Epidermal melanocyte (primary cell): ENCODE results near the gene R3HDM2.

Experiments
- DNase-seq: peaks from one replicate; pipeline ENCODE4 v3.0.0; 2011; ENCODE audit warnings: low spot score; ENCODE audit not compliant: insufficient read length

R3HDM2 gene

DNA sequence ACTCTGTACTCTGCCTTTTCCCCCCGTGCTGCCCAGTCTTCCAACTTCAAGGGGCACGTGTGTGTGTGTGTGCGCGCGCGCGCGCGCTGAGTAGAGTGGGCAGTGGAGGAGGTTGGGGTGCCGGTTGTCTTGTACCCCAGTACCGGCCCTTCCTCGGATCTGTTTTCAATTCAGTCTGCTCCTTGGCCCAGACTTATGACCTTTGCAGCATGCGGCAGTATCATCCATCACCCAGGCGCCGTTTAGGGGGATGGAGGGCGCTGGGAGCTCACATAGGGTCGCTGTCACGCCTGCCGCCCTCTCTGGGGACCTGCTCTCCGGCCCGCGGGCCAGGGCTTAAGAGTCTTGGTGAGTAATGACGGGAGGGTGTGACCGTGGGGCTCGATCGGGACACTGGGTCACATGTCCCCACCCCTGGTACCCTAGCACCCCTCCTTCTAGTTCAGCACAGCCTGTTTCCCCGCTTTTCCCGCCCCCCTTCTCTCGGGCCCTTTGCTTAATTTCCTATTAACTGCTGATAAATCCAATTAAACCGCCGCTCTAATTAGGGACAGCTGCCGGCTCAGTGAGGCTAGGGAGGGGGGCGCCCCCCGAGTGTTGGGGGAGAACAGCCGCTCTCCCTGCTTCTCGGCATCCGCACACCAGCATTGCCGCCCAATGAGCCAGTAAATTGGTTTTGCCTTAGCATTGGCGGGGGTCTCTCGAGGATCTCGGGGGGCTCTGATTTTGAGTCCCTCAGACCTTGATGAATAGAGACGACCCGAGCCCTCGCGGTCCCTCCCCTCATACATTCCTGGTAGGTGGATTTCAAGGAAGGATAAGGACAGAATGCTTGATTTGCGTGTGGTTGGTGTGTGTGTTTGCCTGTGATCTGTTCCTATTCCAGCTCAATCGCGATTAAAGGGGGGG lies 189.2 kb downstream of the R3HDM2 start:
- DNase-seq = no peak

GRCh38 chr12:57240926-57241401 lies 189.9 kb downstream of the R3HDM2 start:
- DNase-seq = no peak

DNA sequence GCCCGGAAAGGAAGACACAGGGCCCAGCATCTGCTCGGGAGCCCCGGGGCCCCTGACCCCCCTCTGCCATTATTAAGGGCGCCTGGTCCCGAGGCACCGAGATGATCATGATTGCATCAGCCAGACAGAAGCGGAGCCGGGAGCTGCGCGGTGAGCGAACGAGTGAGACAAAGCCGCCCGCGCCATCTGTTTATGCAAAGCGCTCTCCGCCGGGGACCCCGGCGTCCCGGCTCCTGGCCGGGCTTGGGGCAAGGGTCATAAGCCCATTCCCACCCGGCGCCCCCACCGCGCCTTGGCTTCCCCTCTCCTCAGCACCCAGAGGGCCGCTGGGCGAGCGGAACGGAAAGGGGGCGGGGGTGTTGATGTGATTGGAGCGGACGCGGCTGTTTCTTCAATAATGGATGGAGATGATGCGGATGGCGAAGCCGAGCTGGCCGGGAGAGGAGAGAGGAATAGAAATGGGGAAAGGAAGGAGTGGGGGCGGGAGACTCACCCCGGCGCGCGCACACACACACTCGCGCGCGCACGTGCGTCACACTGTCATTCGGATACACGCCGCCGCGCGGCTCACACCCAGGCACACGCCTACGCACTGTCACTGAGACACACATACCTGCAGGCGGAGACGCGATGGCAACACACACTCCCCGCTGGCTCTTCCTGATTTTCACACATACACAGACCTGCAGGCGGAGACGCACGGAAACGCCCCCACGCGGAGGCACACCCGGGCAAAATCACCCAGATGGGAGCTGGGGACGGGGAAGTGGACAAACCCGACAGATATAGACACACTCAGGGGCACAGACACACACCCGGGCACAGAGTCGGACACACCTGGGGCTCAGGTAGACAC lies 190.5 kb downstream of the R3HDM2 start:
- no peak for DNase-seq

GRCh38 chr12:57239587-57240065 lies 191.2 kb downstream of the R3HDM2 start:
- DNase-seq = no peak

GRCh38 chr12:57238854-57239554 lies 191.8 kb downstream of the R3HDM2 start:
- peak; percentile 94 for DNase-seq

GRCh38 chr12:57237932-57238853 lies 192.7 kb downstream of the R3HDM2 start:
- DNase-seq = no peak

DNA sequence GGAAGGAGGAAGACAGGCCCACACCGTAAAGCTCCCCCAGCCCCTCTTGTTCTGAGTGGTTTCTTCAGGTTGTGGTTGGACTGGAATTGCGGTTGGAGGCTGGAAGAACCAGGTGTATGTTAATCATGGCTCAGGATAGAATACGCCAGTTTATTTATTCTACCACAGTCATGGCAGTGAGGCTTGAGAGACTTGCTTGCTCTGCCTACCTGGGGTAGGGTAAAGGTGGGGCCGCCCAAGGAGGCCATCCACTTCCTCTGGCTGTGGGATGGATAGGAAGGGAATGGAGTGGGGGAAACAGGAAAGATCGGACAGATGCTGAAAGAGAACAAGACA lies 193.3 kb downstream of the R3HDM2 start:
- no peak for DNase-seq

- no peak for DNase-seq
These were observed 193.8 kb downstream of the R3HDM2 start for GRCh38 chr12:57236925-57237595.

DNA sequence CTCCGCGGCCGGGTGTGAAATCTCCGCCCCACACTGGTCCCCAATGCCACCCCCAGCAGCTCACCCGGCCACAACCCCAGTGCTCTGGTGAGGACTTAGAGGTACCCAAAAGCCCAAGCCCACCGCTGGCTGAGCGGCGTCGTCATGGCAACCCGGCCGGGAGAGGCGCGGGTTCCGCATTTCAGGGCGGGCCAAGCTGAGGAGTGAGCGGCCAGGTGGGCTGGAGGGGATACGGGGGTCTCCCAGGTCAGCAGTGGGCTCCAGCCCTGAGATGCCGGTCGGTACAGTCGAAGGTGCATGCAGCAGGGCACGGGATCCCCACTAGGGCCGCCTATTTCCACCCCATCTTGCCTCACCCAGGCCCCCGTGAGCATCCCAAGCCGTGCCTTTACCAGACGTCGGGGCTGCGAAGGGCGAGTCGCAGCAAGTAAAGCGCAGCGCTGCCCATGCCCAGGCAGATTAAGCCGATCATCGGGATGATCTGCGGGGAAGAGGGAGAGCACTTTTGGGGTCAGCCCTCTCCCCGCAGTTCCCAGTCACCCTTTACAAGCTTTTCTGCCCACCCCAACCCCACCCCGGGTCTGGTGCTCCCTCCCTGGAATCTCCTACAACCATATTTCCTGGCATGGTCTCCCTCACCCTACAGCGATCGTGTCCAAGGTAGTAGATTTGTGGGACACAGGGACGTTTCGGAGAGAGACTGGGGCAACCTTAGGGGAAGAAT lies 194.5 kb downstream of the R3HDM2 start:
- no peak for DNase-seq

DNA sequence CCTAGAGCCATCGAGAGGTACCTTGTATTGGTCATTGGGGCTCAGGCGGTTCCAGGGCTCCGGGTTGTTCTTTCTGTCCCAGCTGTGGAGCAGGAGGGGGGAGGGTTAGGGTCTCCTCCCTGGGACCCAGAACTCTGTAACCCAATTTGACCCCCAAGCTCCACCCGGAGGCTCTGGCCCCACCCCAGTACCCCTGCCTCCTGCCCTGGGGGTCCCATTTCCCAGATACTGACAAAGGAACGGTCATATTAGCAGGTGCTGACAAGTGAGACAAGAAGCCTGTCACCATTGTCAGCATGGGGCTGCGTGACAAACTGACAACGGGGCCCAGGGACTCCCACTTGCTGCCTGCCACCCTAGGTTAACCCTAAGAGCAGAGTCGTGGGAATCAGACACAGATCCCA lies 195.1 kb downstream of the R3HDM2 start:
- DNase-seq = no peak

GRCh38 chr12:57235017-57235727 lies 195.7 kb downstream of the R3HDM2 start:
- DNase-seq = no peak

- DNase-seq = no peak
These were observed 196.2 kb downstream of the R3HDM2 start for GRCh38 chr12:57234571-57235016.

GRCh38 chr12:57234233-57234570 lies 196.6 kb downstream of the R3HDM2 start:
- no peak for DNase-seq

DNA sequence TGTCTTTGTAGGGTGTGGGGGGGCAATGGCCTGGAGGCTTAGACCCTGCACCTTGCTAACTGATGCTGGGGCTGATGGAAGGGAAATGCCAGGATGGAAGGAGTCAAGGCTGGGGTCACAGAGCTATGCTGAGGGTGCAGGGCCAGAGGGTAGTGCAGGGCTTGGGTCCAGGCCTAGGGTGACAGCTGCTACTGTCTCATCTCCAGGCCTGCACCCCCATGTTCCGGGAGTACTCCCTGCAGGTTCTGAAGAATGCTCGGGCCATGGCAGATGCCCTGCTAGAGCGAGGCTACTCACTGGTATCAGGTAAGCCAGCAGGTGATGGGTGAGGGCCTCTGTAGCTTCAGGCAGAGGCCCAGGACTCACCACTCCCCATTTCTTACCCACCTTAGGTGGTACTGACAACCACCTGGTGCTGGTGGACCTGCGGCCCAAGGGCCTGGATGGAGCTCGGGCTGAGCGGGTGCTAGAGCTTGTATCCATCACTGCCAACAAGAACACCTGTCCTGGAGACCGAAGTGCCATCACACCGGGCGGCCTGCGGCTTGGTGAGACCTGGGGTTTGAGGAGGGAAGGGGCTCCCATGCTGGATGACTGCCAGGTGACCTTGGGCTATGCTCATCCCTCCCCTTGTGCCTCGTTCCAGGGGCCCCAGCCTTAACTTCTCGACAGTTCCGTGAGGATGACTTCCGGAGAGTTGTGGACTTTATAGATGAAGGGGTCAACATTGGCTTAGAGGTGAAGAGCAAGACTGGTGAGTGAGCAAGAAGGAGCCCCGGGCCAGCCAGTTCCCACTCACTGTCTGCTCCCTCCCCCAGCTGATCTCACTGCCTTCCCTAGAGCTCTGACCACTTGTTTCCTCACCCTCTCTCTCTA lies 197.2 kb downstream of the R3HDM2 start:
- no peak for DNase-seq

DNA sequence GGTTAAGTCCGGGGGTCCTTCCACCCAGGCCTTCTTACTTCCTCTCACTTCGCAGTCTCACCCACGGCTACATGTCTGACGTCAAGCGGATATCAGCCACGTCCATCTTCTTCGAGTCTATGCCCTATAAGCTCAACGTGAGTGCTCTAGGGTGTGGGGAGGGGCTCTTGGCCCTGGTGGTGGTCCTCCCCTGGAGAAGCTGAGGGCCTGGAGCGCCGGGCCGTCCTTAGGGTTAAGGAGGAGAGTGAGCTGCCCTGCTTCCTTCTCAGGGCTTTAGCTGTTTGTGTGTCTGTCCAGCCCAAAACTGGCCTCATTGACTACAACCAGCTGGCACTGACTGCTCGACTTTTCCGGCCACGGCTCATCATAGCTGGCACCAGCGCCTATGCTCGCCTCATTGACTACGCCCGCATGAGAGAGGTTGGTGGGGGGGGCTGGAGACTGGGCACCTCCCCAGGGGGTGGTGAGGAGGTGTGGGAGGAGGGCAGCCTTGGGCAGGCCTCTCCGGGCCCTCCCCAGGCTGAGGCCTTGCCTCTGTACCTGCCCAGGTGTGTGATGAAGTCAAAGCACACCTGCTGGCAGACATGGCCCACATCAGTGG lies 198.6 kb downstream of the R3HDM2 start:
- no peak for DNase-seq

DNA sequence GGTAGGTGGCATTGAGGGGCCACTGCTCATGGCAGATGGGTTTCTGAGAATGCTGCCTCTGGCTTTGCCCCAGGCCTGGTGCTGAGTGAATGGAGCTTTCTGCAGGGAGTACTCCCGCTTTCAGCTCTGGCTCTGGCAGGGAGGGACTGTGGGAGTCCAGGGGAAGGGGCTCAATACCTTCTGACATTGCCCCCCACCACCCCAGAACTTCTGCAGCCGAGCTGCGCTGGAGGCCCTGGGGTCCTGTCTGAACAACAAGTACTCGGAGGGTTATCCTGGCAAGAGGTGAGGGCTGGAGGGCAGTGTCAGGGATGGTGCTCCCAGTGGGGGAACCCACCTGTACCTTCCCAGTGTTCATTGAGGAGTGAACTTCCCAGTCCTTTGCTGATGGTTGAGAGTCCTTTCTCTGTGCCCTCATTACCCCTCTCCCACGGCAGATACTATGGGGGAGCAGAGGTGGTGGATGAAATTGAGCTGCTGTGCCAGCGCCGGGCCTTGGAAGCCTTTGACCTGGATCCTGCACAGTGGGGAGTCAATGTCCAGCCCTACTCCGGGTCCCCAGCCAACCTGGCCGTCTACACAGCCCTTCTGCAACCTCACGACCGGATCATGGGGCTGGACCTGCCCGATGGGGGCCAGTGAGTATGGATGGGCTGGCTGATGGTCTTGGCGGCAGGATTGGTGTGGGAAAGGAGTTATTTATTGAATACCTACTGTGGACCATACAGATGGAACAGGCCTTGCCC lies 199.4 kb downstream of the R3HDM2 start:
- DNase-seq = no peak
